Mucosa of descending colon (tissue), 3 donors: Measurements from ENCODE around the gene OSBPL3. TPM values are rescaled to one million over a fixed set of nuclear protein-coding genes. Genes with fewer than 3 reads are reported as not detected.

Experiments
- ATAC-seq: fragments of 200-7000 bp; cut with Tn5 transposase; one replicate; pipeline ENCODE4 v1.9.1; 2020; ENCODE audit warnings: mild to moderate bottlenecking, moderate library complexity
- DNase-seq, 3 donors: peaks; one replicate each; pipeline ENCODE4 v3.0.0-alpha.2; 2020
- H3K36me3 ChIP-seq: fragments of 200-600 bp; one replicate; pipeline ENCODE4 v1.8.0; 2021; ENCODE audit warnings: low read depth, mild to moderate bottlenecking
- H3K4me1 ChIP-seq: fragments of 200-600 bp; one replicate; pipeline ENCODE4 v1.8.0; 2021; ENCODE audit warnings: low read depth, mild to moderate bottlenecking
- H3K4me3 ChIP-seq: fragments of 200-600 bp; one replicate; pipeline ENCODE4 v1.8.0; 2021; ENCODE audit warnings: mild to moderate bottlenecking
- H3K9me3 ChIP-seq: fragments of 200-600 bp; one replicate; pipeline ENCODE4 v1.8.0; 2021; ENCODE audit warnings: mild to moderate bottlenecking
- CTCF ChIP-seq: fragments of 200-600 bp; IDR thresholded peaks from one replicate; pipeline ENCODE4 v1.8.0; 2022; ENCODE audit warnings: antibody characterized with exemption, mild to moderate bottlenecking
- intact Hi-C, 2 donors: fragments of 100-400 bp; cut with DNase I in 1 of 2; cut with micrococcal nuclease in 1 of 2; formaldehyde crosslinking; loops; one replicate each; pipeline versions ENCODE4 v1.11.0 to v1.11.1; 2022; cut with DNase I, micrococcal nuclease
- total RNA-seq, 3 donors: library from RNA; stranded (reverse); fragmentation: NEBNext Ultra II Directional in 2 of 3; extraction: Animal tissue kit (Norgen Biotek cat#: 25700) in 2 of 3; gene quantifications; one replicate each; pipeline versions ENCODE4 v1.2.1 to v1.2.4, GENCODE V29; 2021 to 2023
- donor health status: DM: no; HTN: no; CAD: no; lungs with moderate emphysema.
- donor health status: DM: no; HTN: no; CAD: no.
- donor health status: DM: no; HTN: yes; CAD: no.

Gene OSBPL3
- total RNA-seq, 3 donors from 2014 or later: 9.0 to 15.4 (median 10.6) TPM

- Histone ChIP-seq H3K36me3 (no peaks in the 10 kb centered on the region), H3K4me3 (no peak overlapping the region), H3K4me1 (no peaks in the 10 kb centered on the region), H3K9me3 (no peaks in the 10 kb centered on the region)
- intact Hi-C loops: no loop called here
- DNase-seq (no peak), ATAC-seq (no peak)
- no peak for TF ChIP-seq CTCF
These were observed 116.4 kb downstream of the OSBPL3 start for GRCh38 chr7:24863626-24864025.

DNA sequence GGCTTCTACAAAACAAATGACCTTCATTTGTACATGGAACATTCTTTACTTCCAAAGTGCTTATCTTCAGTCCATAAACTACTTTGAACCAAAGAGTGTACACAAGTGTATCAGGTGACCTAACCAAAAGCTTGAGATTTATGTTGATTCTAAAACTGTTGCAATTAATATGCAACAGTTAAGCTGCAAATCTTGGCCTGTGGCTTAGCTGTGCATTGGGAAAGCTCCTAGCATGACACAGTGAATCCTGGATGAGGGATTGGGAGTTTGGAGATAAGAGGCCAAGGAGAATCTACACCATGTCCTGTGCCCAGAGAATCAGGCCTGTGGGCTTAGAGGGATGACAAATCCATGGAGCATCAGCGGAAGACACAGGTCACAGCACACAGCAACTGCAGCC lies 117.5 kb downstream of the OSBPL3 start:
- TF ChIP-seq CTCF: no peak
- Histone ChIP-seq H3K4me3 (no peak overlapping the region), H3K4me1 (no peaks in the 10 kb centered on the region), H3K36me3 (no peaks in the 10 kb centered on the region), H3K9me3 (no peaks in the 10 kb centered on the region)
- ATAC-seq (no peak), DNase-seq (no peak)
- intact Hi-C loops: no loop called here

DNA sequence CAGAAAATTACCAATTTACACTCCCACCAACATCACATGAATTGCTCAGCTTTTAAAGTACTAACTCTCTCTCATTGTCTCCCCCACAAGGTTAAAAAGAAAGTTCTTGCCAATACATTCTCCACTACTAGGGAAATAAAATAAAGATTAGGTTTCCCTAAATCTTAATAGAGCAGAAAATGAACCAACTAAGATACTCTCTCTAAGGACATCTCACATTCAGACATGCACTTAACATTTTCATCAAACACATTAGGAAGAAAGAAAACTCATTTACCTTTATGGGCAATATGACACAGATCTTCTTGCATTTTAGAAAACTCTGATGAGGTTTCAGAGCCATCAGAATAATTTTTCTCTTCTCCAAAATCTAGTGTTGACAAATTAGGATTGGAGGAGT lies 118.6 kb downstream of the OSBPL3 start:
- ATAC-seq (no peak), DNase-seq (no peak)
- Histone ChIP-seq H3K36me3 (no peaks in the 10 kb centered on the region), H3K4me3 (no peak overlapping the region), H3K4me1 (no peaks in the 10 kb centered on the region), H3K9me3 (no peaks in the 10 kb centered on the region)
- intact Hi-C loops: no loop called here
- no peak for TF ChIP-seq CTCF

GRCh38 chr7:24860611-24861010 lies 119.4 kb downstream of the OSBPL3 start:
- Histone ChIP-seq H3K4me3 (no peak overlapping the region), H3K36me3 (no peaks in the 10 kb centered on the region), H3K4me1 (no peaks in the 10 kb centered on the region), H3K9me3 (no peaks in the 10 kb centered on the region)
- intact Hi-C loops: no loop called here
- DNase-seq (no peak), ATAC-seq (no peak)
- no peak for TF ChIP-seq CTCF

DNA sequence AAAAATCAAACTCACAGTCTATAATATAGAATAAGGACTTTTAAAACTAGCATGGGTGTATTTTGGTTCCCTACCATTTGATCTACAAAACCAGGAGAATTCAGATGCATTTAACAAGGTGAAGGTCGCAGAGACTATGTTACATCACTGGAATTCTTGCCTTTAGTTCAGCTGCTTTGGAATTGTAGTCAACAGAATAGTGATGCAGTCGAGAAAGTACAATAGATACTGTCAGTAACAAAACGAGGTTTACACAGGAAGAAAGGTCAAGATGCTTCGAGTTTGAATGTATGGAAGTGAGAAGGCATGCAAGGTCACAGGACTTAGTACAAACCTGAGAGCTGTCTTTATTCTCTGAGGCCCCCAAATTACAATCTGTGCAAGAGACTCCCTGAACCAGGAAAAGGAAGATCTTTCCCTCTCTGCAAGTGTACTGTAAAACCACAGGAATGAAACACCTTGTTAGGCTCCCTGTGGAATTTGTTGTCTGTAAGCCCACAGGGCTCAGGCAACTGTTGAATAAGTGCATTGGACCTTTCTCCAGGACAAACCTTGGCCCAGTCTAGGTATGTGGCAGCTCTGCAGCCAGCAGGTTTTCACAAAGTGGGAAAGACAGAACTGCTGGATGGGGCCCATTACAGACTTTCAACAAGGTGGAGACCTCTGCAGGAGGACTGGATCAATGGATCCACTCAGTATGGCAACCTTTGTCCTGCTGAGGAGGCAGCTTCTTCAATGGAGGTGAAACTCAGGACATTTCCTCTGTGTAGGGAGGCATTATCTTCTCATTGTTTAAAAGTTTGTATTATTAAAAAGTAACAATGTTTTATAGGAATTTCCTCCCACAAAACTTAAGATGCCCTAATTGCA lies 121.6 kb downstream of the OSBPL3 start:
- ATAC-seq: no peak
- Histone ChIP-seq H3K9me3 (no peaks in the 10 kb centered on the region), H3K4me3 (no peak overlapping the region), H3K4me1 (no peaks in the 10 kb centered on the region), H3K36me3 (no peaks in the 10 kb centered on the region)
- no peak for TF ChIP-seq CTCF
- intact Hi-C loops: no loop called here
- no peak for DNase-seq
